GM12892 (cell line): ENCODE results near the gene STK33.

Experiments used
- POLR2A ChIP-seq: IDR thresholded peaks from 2 replicates; pipeline ENCODE4 v1.6.1; 2011; ENCODE audit warnings: low read depth, low read length, control low read depth
- TAF1 ChIP-seq: IDR thresholded peaks from 2 replicates; pipeline ENCODE4 v1.6.1; 2011; ENCODE audit warnings: low read depth, mild to moderate bottlenecking, control low read depth, low read length, borderline replicate concordance

- TF ChIP-seq POLR2A (no peak), TAF1 (no peak)
Observed at GRCh38 chr11:8352103-8352875, 241.7 kb downstream of the STK33 start.
